Upper lobe of right lung (tissue), 1 donor: ENCODE data around the gene SLC48A1. TPM values are rescaled to one million over a fixed set of nuclear protein-coding genes. Genes with fewer than 3 reads are reported as not detected.
"Not testable (repeated sequence)": the region's sequence is repeated elsewhere in the genome, so short reads cannot be mapped to it uniquely, and the experiment has no call there.

Source experiments
- ATAC-seq: fragments of 200-7000 bp; cut with Tn5 transposase; one replicate; pipeline ENCODE4 v1.9.1; 2020; ENCODE audit warnings: mild to moderate bottlenecking, moderate library complexity
- DNase-seq: peaks from one replicate; pipeline ENCODE4 v3.0.0-alpha.2; 2020
- H3K27ac ChIP-seq: fragments of 200-600 bp; one replicate; pipeline ENCODE4 v1.8.0; 2022
- H3K27me3 ChIP-seq: fragments of 200-600 bp; one replicate; pipeline ENCODE4 v1.8.0; 2022; ENCODE audit warnings: mild to moderate bottlenecking
- H3K36me3 ChIP-seq: fragments of 200-600 bp; one replicate; pipeline ENCODE4 v1.8.0; 2022
- H3K4me1 ChIP-seq: fragments of 200-600 bp; one replicate; pipeline ENCODE4 v1.8.0; 2022
- H3K4me3 ChIP-seq: fragments of 200-600 bp; one replicate; pipeline ENCODE4 v1.8.0; 2022; ENCODE audit warnings: mild to moderate bottlenecking
- H3K9me3 ChIP-seq: fragments of 200-600 bp; one replicate; pipeline ENCODE4 v1.8.0; 2022
- CTCF ChIP-seq: fragments of 200-600 bp; IDR thresholded peaks from one replicate; pipeline ENCODE4 v1.8.0; 2022; ENCODE audit warnings: antibody characterized with exemption
- intact Hi-C: fragments of 100-400 bp; cut with DNase I; formaldehyde crosslinking; loops from one replicate; pipeline ENCODE4 v1.11.0; 2022
- total RNA-seq: library from RNA; stranded (reverse); fragmentation: NEBNext Ultra II Directional; extraction: Animal tissue kit (Norgen Biotek cat#: 25700); gene quantifications from one replicate; pipeline ENCODE4 v1.2.1, GENCODE V29; 2021
- donor health status: DM: no; HTN: yes; CAD: no; lungs with severe emphysema.

Gene SLC48A1
- total RNA-seq, 1 donor from 2014 or later: 40.9 TPM

GRCh38 chr12:47808574-47809365 lies 35.7 kb downstream of the SLC48A1 start:
- ATAC-seq: peak; percentile 22
- H3K9me3 ChIP-seq: no peaks in the 10 kb centered on the region
- no peak overlapping the region for H3K4me3 ChIP-seq
- H3K27me3 ChIP-seq: no peaks in the 10 kb centered on the region
- peak overlapping the region; percentile 97 for H3K27ac ChIP-seq
- H3K4me1 ChIP-seq: peaks cover 97% of the 10 kb centered on the region
- intact Hi-C loops: no loop called here
- no peak for DNase-seq
- TF ChIP-seq CTCF: no peak
- H3K36me3 ChIP-seq: no peaks in the 10 kb centered on the region

- intact Hi-C loops, H3K9me3 ChIP-seq, H3K4me3 ChIP-seq, DNase-seq, ATAC-seq, H3K36me3 ChIP-seq, H3K27me3 ChIP-seq: not testable (repeated sequence)
- Histone ChIP-seq H3K4me1 (peaks cover 97% of the 10 kb centered on the region), H3K27ac (peak overlapping the region; percentile 97)
Observed at GRCh38 chr12:47809518-47809917, 36.5 kb downstream of the SLC48A1 start.

GRCh38 chr12:47811072-47811396 lies 38.0 kb downstream of the SLC48A1 start:
- intact Hi-C loops: no loop called here
- no peak for TF ChIP-seq CTCF
- Histone ChIP-seq H3K4me3 (no peak overlapping the region), H3K27ac (peak overlapping the region; percentile 97), H3K9me3 (no peaks in the 10 kb centered on the region), H3K4me1 (peaks cover 97% of the 10 kb centered on the region), H3K36me3 (no peaks in the 10 kb centered on the region), H3K27me3 (no peaks in the 10 kb centered on the region)
- ATAC-seq: no peak
- no peak for DNase-seq

GRCh38 chr12:47811581-47812484 lies 38.8 kb downstream of the SLC48A1 start:
- ATAC-seq (no peak), DNase-seq (no peak)
- Histone ChIP-seq H3K9me3 (no peaks in the 10 kb centered on the region), H3K27me3 (no peaks in the 10 kb centered on the region), H3K36me3 (no peaks in the 10 kb centered on the region), H3K4me1 (peaks cover 97% of the 10 kb centered on the region), H3K27ac (peak overlapping the region; percentile 97), H3K4me3 (peak overlapping the region; percentile 45)
- intact Hi-C loops: no loop called here
- TF ChIP-seq CTCF: no peak

GRCh38 chr12:47812797-47813510 lies 39.9 kb downstream of the SLC48A1 start:
- intact Hi-C loops: no loop called here
- Histone ChIP-seq H3K9me3 (no peaks in the 10 kb centered on the region), H3K4me1 (peaks cover 97% of the 10 kb centered on the region), H3K4me3 (peak overlapping the region; percentile 45), H3K36me3 (no peaks in the 10 kb centered on the region), H3K27ac (peak overlapping the region; percentile 97), H3K27me3 (no peaks in the 10 kb centered on the region)
- no peak for TF ChIP-seq CTCF
- DNase-seq (peak; percentile 95), ATAC-seq (peak; percentile 88)
